HUES6 (cell line): ENCODE results near the gene MRPL53.

Experiments used
- H3K27ac ChIP-seq: 2 replicates; pipeline ENCODE4 v1.7.0; 2013; ENCODE audit warnings: low read depth, mild to moderate bottlenecking, low read length, inconsistent platforms
- H3K27me3 ChIP-seq: 2 replicates; pipeline ENCODE4 v1.6.1; 2013; ENCODE audit warnings: low read length; ENCODE audit not compliant: control insufficient read depth, insufficient read depth
- H3K36me3 ChIP-seq: 2 replicates; pipeline ENCODE4 v1.6.1; 2013; ENCODE audit warnings: low read length; ENCODE audit not compliant: control insufficient read depth, insufficient read depth
- H3K4me1 ChIP-seq: 2 replicates; pipeline ENCODE4 v1.6.1; 2013; ENCODE audit warnings: low read length; ENCODE audit not compliant: control insufficient read depth, insufficient read depth
- H3K4me3 ChIP-seq: 2 replicates; pipeline ENCODE4 v1.5.1; 2013; ENCODE audit warnings: low read depth, low read length
- H3K9ac ChIP-seq: one replicate; pipeline ENCODE4 v1.6.1; 2013; ENCODE audit warnings: mild to moderate bottlenecking, low read length
- H3K9me3 ChIP-seq: 2 replicates; pipeline ENCODE4 v1.6.1; 2013; ENCODE audit warnings: low read depth, low read length; ENCODE audit not compliant: control insufficient read depth, insufficient read depth

MRPL53 gene

DNA sequence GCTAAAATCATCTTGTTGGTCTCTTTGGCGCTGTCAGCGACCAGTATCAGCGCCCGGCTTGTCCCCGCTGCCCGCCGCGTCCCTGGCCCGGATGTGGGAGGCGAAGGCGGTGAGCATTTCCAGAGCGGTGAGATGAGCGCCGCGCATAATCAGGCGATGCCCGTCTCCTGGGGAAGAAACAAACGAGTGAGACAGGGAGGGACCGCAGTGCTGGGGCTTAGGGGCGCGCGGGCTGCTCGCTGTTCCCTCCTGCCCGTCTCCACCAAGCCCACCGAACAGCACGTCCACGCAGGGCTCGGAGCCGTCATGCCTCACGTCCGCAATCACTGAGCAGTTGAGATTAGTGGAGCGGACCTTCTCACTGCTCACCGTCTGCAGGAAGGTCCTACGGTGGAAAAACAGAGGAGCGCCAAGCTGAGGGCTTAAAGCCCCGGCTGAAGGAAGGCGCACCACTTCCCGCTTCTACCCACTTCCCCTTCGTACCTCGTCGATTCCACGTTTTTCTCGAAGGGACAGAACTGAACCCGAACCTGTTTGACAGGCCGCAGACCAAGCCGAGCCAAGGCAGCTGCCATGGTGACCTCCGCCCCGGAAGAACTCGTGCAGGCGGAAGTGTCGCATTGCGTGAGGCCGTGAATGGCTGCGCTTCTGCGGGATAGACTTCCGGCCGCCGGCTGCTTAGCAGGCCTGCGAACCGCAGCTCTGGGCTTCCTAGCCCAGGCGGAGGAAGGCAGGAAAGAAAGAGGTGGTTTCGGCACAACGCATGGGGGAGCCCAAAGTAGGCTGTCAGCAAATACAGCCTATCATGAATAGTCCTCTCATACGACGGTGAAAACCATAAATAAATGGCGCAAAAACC lies at the start of gene MRPL53:
MRPL53 (minus strand) TSS at position 595 of the 859 bp plus-strand sequence; CDS start at position 575, 20 bp downstream.
- H3K9ac ChIP-seq, result peak within 1 kb of the TSS; percentile 89
- no peaks in the 10 kb centered on the region for H3K27me3 ChIP-seq
- peaks cover 17% of the 10 kb centered on the region for H3K36me3 ChIP-seq
- peak within 1 kb of the TSS; percentile 12 for H3K27ac ChIP-seq
- no peaks in the 10 kb centered on the region for H3K4me1 ChIP-seq
- H3K9me3 ChIP-seq, result no peaks in the 10 kb centered on the region
- H3K4me3 ChIP-seq, result peak within 1 kb of the TSS; percentile 86

DNA sequence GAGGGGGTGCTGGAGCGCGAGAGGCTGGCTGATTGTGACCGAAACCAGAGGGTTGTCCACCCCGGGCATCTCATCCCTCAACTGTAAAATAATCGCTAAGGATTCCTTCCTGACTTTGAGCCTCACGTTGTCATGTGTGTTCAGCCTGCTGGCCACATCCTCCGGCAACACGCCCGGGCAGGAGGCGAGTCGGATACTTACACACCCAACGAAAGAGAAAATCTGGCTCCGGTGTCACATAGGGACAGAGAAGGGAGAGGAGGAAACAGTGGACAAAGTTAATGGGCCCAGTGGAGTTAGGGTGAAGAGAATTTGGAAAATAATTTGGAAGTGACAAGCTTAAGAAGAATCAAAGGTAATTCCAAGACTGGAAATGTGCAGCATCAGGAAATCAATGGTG lies 44.2 kb upstream of the MRPL53 start:
- Histone ChIP-seq H3K4me1 (peaks cover 20% of the 10 kb centered on the region), H3K4me3 (no peak overlapping the region; the same call in 1 of the 2 replicates), H3K9me3 (peaks cover 3% of the 10 kb centered on the region; the same call in 1 of the 2 replicates), H3K9ac (no peak overlapping the region), H3K27me3 (peaks cover 98% of the 10 kb centered on the region), H3K36me3 (no peaks in the 10 kb centered on the region), H3K27ac (no peak overlapping the region)

- H3K27ac ChIP-seq, result no peak overlapping the region
- no peak overlapping the region for H3K9ac ChIP-seq
- peak overlapping the region; percentile 57 for H3K4me3 ChIP-seq
- H3K4me1 ChIP-seq, result peaks cover 20% of the 10 kb centered on the region
- peaks cover 3% of the 10 kb centered on the region; the same call in 1 of the 2 replicates for H3K9me3 ChIP-seq
- H3K36me3 ChIP-seq, result no peaks in the 10 kb centered on the region
- peaks cover 98% of the 10 kb centered on the region for H3K27me3 ChIP-seq
Measured at GRCh38 chr2:74515981-74516633, 43.6 kb upstream of the MRPL53 start.

- peaks cover 100% of the 10 kb centered on the region for H3K27me3 ChIP-seq
- H3K9ac ChIP-seq, result no peak overlapping the region
- H3K36me3 ChIP-seq, result no peaks in the 10 kb centered on the region
- H3K9me3 ChIP-seq, result peaks cover 3% of the 10 kb centered on the region; the same call in 1 of the 2 replicates
- peaks cover 20% of the 10 kb centered on the region for H3K4me1 ChIP-seq
- H3K27ac ChIP-seq, result no peak overlapping the region
- H3K4me3 ChIP-seq, result peak overlapping the region; percentile 57
Measured at GRCh38 chr2:74515271-74515980, 42.9 kb upstream of the MRPL53 start.

DNA sequence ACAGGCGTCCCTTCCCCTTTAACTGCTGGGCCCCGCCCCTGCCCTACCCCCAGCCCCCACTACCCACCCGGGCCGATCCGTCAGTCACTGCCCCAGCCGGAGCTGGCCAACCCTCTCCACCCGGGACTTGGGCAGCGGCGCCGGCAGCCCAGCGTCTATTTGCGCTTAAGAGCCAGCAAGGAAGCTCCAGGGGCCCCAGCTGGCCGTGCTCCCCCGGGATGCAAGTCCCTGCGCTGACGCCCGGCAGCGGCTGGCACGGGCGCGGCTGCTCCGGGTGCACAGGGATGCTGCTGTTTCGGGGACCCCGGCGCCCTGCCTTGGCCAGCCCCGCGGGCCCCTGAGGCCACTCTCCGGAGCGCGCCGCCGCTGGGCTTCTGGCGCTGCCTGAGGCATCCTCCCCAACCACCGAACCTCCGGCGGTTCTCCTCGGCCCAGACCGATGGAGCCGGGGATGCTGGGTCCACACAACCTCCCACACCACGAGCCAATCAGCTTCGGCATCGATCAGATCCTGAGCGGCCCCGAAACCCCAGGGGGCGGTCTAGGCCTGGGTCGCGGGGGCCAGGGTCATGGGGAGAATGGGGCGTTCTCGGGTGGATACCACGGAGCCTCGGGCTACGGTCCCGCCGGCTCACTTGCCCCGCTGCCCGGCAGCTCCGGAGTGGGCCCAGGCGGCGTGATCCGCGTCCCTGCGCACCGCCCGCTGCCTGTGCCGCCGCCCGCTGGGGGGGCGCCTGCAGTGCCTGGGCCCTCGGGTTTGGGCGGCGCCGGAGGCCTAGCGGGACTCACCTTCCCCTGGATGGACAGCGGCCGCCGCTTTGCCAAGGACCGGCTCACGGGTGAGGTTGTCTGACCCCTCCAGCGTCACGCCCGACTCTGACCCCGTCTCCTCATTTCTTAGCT lies 42.1 kb upstream of the MRPL53 start, which contains the start of gene TLX2:
TLX2 (plus strand) TSS at position 83 of the 903 bp plus-strand sequence; CDS start at position 440, 357 bp downstream.
- H3K9me3 ChIP-seq, result peaks cover 3% of the 10 kb centered on the region; the same call in 1 of the 2 replicates
- no peaks in the 10 kb centered on the region for H3K36me3 ChIP-seq
- H3K4me1 ChIP-seq, result peaks cover 20% of the 10 kb centered on the region
- H3K9ac ChIP-seq, result no peak within 1 kb of the TSS
- peaks cover 100% of the 10 kb centered on the region for H3K27me3 ChIP-seq
- no peak within 1 kb of the TSS for H3K27ac ChIP-seq
- H3K4me3 ChIP-seq, result peak within 1 kb of the TSS; percentile 57

- Histone ChIP-seq H3K4me1 (peaks cover 20% of the 10 kb centered on the region), H3K4me3 (peak overlapping the region; percentile 57), H3K27ac (no peak overlapping the region), H3K9me3 (peaks cover 3% of the 10 kb centered on the region; the same call in 1 of the 2 replicates), H3K36me3 (no peaks in the 10 kb centered on the region), H3K9ac (no peak overlapping the region), H3K27me3 (peaks cover 99% of the 10 kb centered on the region)
Measured at GRCh38 chr2:74513605-74514367, 41.3 kb upstream of the MRPL53 start.

GRCh38 chr2:74512744-74513604 lies 40.5 kb upstream of the MRPL53 start:
- peaks cover 95% of the 10 kb centered on the region for H3K27me3 ChIP-seq
- peaks cover 3% of the 10 kb centered on the region; the same call in 1 of the 2 replicates for H3K9me3 ChIP-seq
- H3K36me3 ChIP-seq, result no peaks in the 10 kb centered on the region
- H3K27ac ChIP-seq, result no peak overlapping the region
- H3K4me3 ChIP-seq, result peak overlapping the region; percentile 57
- H3K4me1 ChIP-seq, result peaks cover 25% of the 10 kb centered on the region
- H3K9ac ChIP-seq, result no peak overlapping the region

DNA sequence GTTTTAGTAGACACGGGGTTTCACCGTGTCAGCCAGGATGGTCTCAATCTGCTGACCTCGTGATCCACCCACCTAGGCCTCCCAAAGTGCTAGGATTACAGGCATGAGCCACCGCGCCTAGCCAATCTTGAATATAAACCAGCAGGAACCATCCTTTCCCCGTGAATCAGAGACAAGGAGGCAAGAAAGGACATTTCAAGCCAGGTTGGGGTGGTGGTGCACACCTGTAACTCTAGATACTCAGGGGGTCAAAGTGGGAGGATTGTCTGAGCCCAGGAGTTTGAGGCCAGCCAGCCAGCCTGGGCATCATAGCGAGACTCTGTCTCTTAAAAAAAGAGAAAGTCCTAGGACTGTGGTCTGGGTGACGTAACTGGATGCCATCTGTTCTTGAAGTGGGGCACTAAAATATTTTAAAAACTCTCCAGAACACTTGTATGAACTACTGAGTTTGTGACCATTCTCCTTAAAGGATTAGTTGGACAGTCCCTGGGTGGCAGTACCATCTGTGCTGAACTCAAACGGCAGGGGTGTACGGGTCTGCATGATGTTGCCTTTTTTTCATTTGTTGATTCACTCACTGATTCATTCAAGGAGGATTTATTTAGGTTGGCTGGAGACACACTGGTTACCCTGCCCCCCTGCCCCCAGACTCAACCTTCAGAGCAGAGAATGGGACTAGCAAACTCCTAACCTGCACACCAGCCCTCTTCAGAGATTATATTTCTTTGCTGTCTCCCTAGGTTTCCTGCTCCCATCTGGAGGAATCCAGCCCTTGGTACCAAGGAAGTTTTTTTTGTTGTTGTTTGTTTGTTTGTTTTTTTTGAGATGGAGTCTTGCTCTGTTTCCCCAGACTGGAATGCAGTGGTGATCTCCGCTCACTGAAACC lies 38.9 kb upstream of the MRPL53 start:
- H3K4me3 ChIP-seq, result no peak overlapping the region
- H3K27me3 ChIP-seq, result peaks cover 78% of the 10 kb centered on the region
- no peaks in the 10 kb centered on the region; the same call in 1 of the 2 replicates for H3K9me3 ChIP-seq
- H3K36me3 ChIP-seq, result no peaks in the 10 kb centered on the region
- H3K4me1 ChIP-seq, result peaks cover 31% of the 10 kb centered on the region
- no peak overlapping the region for H3K27ac ChIP-seq
- H3K9ac ChIP-seq, result no peak overlapping the region
